ENCODE data around the gene TMA7B. TPM values are rescaled to one million over a fixed set of nuclear protein-coding genes. Genes with fewer than 3 reads are reported as not detected.
"Not testable (repeated sequence)": the region's sequence is repeated elsewhere in the genome, so short reads cannot be mapped to it uniquely, and the experiment has no call there.

Gene TMA7B
- total RNA-seq, 4 donors from 2014 or later: not detected

GRCh38 chr22:39990686-39991085 is 30.5 kb downstream of the TMA7B start:
- DNase-seq (ENCODE audit: low spot score): no peak
- TF ChIP-seq CTCF (IDR thresholded peaks at IDR 0.05): no peak
- no peak for ATAC-seq (ENCODE audit: low FRiP score)

- DNase-seq (ENCODE audit: low spot score): no peak
- no peak for ATAC-seq (ENCODE audit: low FRiP score)
- TF ChIP-seq CTCF (IDR thresholded peaks at IDR 0.05): no peak
These were observed 31.1 kb downstream of the TMA7B start for GRCh38 chr22:39991159-39991860.

- ATAC-seq (ENCODE audit: low FRiP score) (no peak), DNase-seq (ENCODE audit: low spot score) (no peak)
- no peak for TF ChIP-seq CTCF (IDR thresholded peaks at IDR 0.05)
These were observed 32.1 kb downstream of the TMA7B start for GRCh38 chr22:39992088-39992826.

- ATAC-seq (ENCODE audit: low FRiP score): not testable (repeated sequence)
These were observed 32.7 kb downstream of the TMA7B start for GRCh38 chr22:39992894-39993293.

GRCh38 chr22:39994041-39994565 is 33.9 kb downstream of the TMA7B start:
- no peak for TF ChIP-seq CTCF (IDR thresholded peaks at IDR 0.05)
- no peak for ATAC-seq (ENCODE audit: low FRiP score)
- no peak for DNase-seq (ENCODE audit: low spot score)

More at GRCh38 chr22:39992894-39993293, 32.7 kb downstream of the TMA7B start:
- DNase-seq (ENCODE audit: low spot score): not testable (repeated sequence)

GRCh38 chr22:39994566-39995392 is 34.6 kb downstream of the TMA7B start, which contains the start of gene FAM83F:
TSS of gene FAM83F (plus strand) at chr22:39994954. CDS start at chr22:39995043, 89 bp downstream.
- no peak for TF ChIP-seq CTCF (IDR thresholded peaks at IDR 0.05)
- ATAC-seq (ENCODE audit: low FRiP score) (peak; percentile 58), DNase-seq (ENCODE audit: low spot score) (no peak)
